IMR-90 (cell line): ENCODE measurements around the gene SLX4. TPM values are rescaled to one million over a fixed set of nuclear protein-coding genes. Genes with fewer than 3 reads are reported as not detected.

Experiments used
- ATAC-seq: fragments of 200-7000 bp; cut with Tn5 transposase; 2 replicates; pipeline ENCODE4 v1.9.1; 2020; ENCODE audit warnings: low read depth, mild to moderate bottlenecking, moderate library complexity
- BruUV-seq: library from RNA; stranded (reverse); fragments of 400-500 nt; replicated peaks from 2 replicates; lab custom pipeline; 2021; lab: Mats Ljungman, UMichigan
- CTCF ChIA-PET: fragments of 300-600 bp; formaldehyde crosslinking; extraction: SDS; loops from one replicate; lab custom pipeline; 2021; ENCODE audit warnings: antibody characterized with exemption; lab: Yijun Ruan, JAX
- POLR2A ChIA-PET: fragments of 300-600 bp; sonication (Branson Sonifier 250); formaldehyde crosslinking; loops from one replicate; lab custom pipeline; 2022; ENCODE audit warnings: antibody characterized with exemption; ENCODE audit not compliant: unreplicated experiment; lab: Charles Lee
- DNase-seq: peaks from one replicate; pipeline ENCODE4 v3.0.0; 2013
- H2AFZ ChIP-seq: replicated peaks from 2 replicates; pipeline ENCODE3; 2013; ENCODE audit warnings: low read length, mild to moderate bottlenecking; ENCODE audit not compliant: poor library complexity
- H2AK5ac ChIP-seq: 2 replicates; pipeline ENCODE4 v1.6.1; 2013; ENCODE audit warnings: low read depth, low read length, inconsistent platforms
- H2AK9ac ChIP-seq: replicated peaks from 2 replicates; pipeline ENCODE3; 2013; ENCODE audit warnings: mild to moderate bottlenecking, low read depth, low read length, moderate library complexity; ENCODE audit not compliant: poor library complexity
- H2BK120ac ChIP-seq: 2 replicates; pipeline ENCODE4 v1.6.1; 2013; ENCODE audit warnings: low read depth, low read length, inconsistent platforms
- H2BK15ac ChIP-seq: 3 replicates; pipeline ENCODE4 v1.6.1; 2013; ENCODE audit warnings: low read depth, low read length, inconsistent platforms
- H2BK20ac ChIP-seq: 2 replicates; pipeline ENCODE4 v1.6.1; 2013; ENCODE audit warnings: low read depth, mild to moderate bottlenecking, inconsistent platforms, low read length, moderate library complexity
- H2BK5ac ChIP-seq: 2 replicates; pipeline ENCODE4 v1.6.1; 2013; ENCODE audit warnings: mild to moderate bottlenecking, low read depth, low read length, inconsistent platforms; ENCODE audit not compliant: poor library complexity, severe bottlenecking
- H3K14ac ChIP-seq: replicated peaks from 2 replicates; pipeline ENCODE4 v1.6.1; 2013; ENCODE audit warnings: low read depth, low read length, inconsistent platforms
- H3K18ac ChIP-seq: 2 replicates; pipeline ENCODE4 v1.6.1; 2013; ENCODE audit warnings: low read depth, low read length, control low read depth
- H3K23ac ChIP-seq: 2 replicates; pipeline ENCODE4 v1.6.1; 2013; ENCODE audit warnings: low read depth, low read length, inconsistent platforms
- H3K27ac ChIP-seq: 2 replicates; pipeline ENCODE4 v1.5.1; 2013; ENCODE audit warnings: mild to moderate bottlenecking, control low read depth, low read length; ENCODE audit not compliant: insufficient read depth
- H3K27me3 ChIP-seq: 2 replicates; pipeline ENCODE4 v1.6.1; 2013; ENCODE audit warnings: low read length; ENCODE audit not compliant: control insufficient read depth, insufficient read depth
- H3K36me3 ChIP-seq: 2 replicates; pipeline ENCODE4 v1.6.1; 2013; ENCODE audit warnings: low read length, mixed read lengths; ENCODE audit not compliant: control insufficient read depth, insufficient read depth
- H3K4ac ChIP-seq: 2 replicates; pipeline ENCODE4 v1.6.1; 2013; ENCODE audit warnings: low read depth, low read length, inconsistent platforms
- H3K4me1 ChIP-seq: 2 replicates; pipeline ENCODE4 v1.6.1; 2013; ENCODE audit warnings: low read length, mixed read lengths; ENCODE audit not compliant: control insufficient read depth, insufficient read depth
- H3K4me2 ChIP-seq: 2 replicates; pipeline ENCODE4 v1.6.1; 2013; ENCODE audit warnings: low read depth, mild to moderate bottlenecking, control low read depth, low read length, moderate library complexity
- H3K4me3 ChIP-seq: 2 replicates; pipeline ENCODE4 v1.5.1; 2013; ENCODE audit warnings: low read depth, mild to moderate bottlenecking, control low read depth, low read length, moderate library complexity; ENCODE audit not compliant: insufficient read depth
- H3K56ac ChIP-seq: 2 replicates; pipeline ENCODE4 v1.6.1; 2013; ENCODE audit warnings: low read length, inconsistent platforms; ENCODE audit not compliant: insufficient read depth; ENCODE audit errors: extremely low read depth
- H3K79me1 ChIP-seq, 2 experiments: 2 replicates each; pipeline ENCODE4 v1.6.1; 2013; ENCODE audit warnings: low read length in 2 of 2, inconsistent platforms in 1 of 2, low read depth in 1 of 2
- H3K9ac ChIP-seq: 2 replicates; pipeline ENCODE4 v1.6.1; 2013; ENCODE audit warnings: low read depth, low read length, control low read depth
- H3K9me1 ChIP-seq: 2 replicates; pipeline ENCODE4 v1.6.1; 2013; ENCODE audit warnings: low read length, inconsistent platforms; ENCODE audit not compliant: insufficient read depth
- H3K9me3 ChIP-seq: 2 replicates; pipeline ENCODE4 v1.6.1; 2013; ENCODE audit warnings: low read length; ENCODE audit not compliant: control insufficient read depth, insufficient read depth
- H4K20me1 ChIP-seq: 2 replicates; pipeline ENCODE4 v1.6.1; 2013; ENCODE audit warnings: low read length, inconsistent platforms; ENCODE audit not compliant: insufficient read depth
- H4K5ac ChIP-seq: 2 replicates; pipeline ENCODE4 v1.6.1; 2013; ENCODE audit warnings: mild to moderate bottlenecking, low read depth, low read length, control low read depth
- H4K8ac ChIP-seq, 2 experiments: 2 replicates each; pipeline ENCODE4 v1.6.1; 2013; ENCODE audit warnings: low read depth in 2 of 2, low read length in 2 of 2, control low read depth in 1 of 2, inconsistent platforms in 1 of 2
- H4K91ac ChIP-seq: 2 replicates; pipeline ENCODE4 v1.6.1; 2013; ENCODE audit warnings: low read depth, low read length, inconsistent platforms; ENCODE audit not compliant: insufficient read depth
- CEBPB ChIP-seq: IDR thresholded peaks from 2 replicates; pipeline ENCODE4 v1.6.1; 2012; ENCODE audit warnings: low read depth, low read length, improper control_type of control experiment
- ELK1 ChIP-seq: fragments of 150-350 bp; IDR thresholded peaks from 2 replicates; pipeline ENCODE4 v1.6.1; 2016; ENCODE audit warnings: low read depth, mild to moderate bottlenecking, low read length, moderate library complexity, borderline replicate concordance
- MAZ ChIP-seq: IDR thresholded peaks from 2 replicates; pipeline ENCODE4 v1.6.1; 2012; ENCODE audit warnings: low read depth, mild to moderate bottlenecking, low read length, improper control_type of control experiment, moderate library complexity, borderline replicate concordance
- POLR2A ChIP-seq: IDR thresholded peaks from 2 replicates; pipeline ENCODE4 v1.6.1; 2012; ENCODE audit warnings: mild to moderate bottlenecking, low read depth, low read length
- USF2 ChIP-seq: fragments of 150-350 bp; IDR thresholded peaks from 2 replicates; pipeline ENCODE4 v1.6.1; 2017; ENCODE audit warnings: mild to moderate bottlenecking, antibody characterized with exemption, low read length, low read depth
- WGBS, 2 experiments: methylation state at CpG; one replicate each; pipeline versions ENCODE4 v1.1.5 to v1.1.7; 2013; ENCODE audit warnings: missing lambda C conversion rate in 2 of 2; ENCODE audit not compliant: insufficient read length in 1 of 2; ENCODE audit errors: extremely low coverage in 2 of 2; 5-methylcytosine and 5-hydroxymethylcytosine counted together
- dilution Hi-C: fragments of 300-500 bp; cut with HindIII; formaldehyde crosslinking; loops from one replicate; pipeline ENCODE4 v1.14.3; 2018; ENCODE audit warnings: low sequenced_read_pairs; ENCODE audit not compliant: unreplicated experiment
- in situ Hi-C: fragments of 300-500 bp; cut with MboI; formaldehyde crosslinking; loops from 3 replicates; pipeline ENCODE4 v1.14.3; 2019; ENCODE audit warnings: low sequenced_read_pairs, inconsistent platforms, mixed read lengths
- intact Hi-C: fragments of 100-400 bp; cut with micrococcal nuclease; formaldehyde crosslinking; loops from 2 replicates; pipeline ENCODE4 v1.10.0; 2022
- polyA plus RNA-seq, 3 experiments: library from polyadenylated mRNA; depleted of rRNA; stranded (reverse); fragments of >200 nt; gene quantifications; 2 replicates each; pipeline ENCODE4 v1.2.3, GENCODE V29; 2012; ENCODE audit warnings: low replicate concordance in 1 of 3
- total RNA-seq: library from RNA; depleted of rRNA; stranded (reverse); fragments of >200 nt; gene quantifications from 2 replicates; pipeline ENCODE4 v1.2.3, GENCODE V29; 2012

SLX4 gene
- total and polyA plus RNA-seq, 2 of the 4 experiments (the other 2 are of a cell fraction), result 1.3 to 3.1 TPM

GRCh38 chr16:3546986-3547682 is 64.3 kb downstream of the SLX4 start:
- CTCF ChIA-PET, result no interaction called here
- WGBS, 2 experiments, result 72% methylated on average over 4 of the region's 15 CpGs; no CpG with 5 or more reads in 1 of the 2 experiments

More at GRCh38 chr16:3546986-3547682, 64.3 kb downstream of the SLX4 start:
- no peak overlapping the region for H2AK9ac ChIP-seq
- H3K4me1 ChIP-seq, result peaks cover 10% of the 10 kb centered on the region
- dilution Hi-C loops (no loop called here), in situ Hi-C loops (no loop called here), intact Hi-C loops (no loop called here)
- BruUV-seq, result no TSS peak
- H3K4me3 ChIP-seq, result no peak overlapping the region
- H3K56ac ChIP-seq, result no peak overlapping the region
- no peak overlapping the region for H2BK5ac ChIP-seq
- POLR2A ChIA-PET, result no interaction called here
- H3K23ac ChIP-seq, result no peak overlapping the region
- no peak overlapping the region for H3K27ac ChIP-seq
- H4K8ac ChIP-seq, result no peak overlapping the region
- H2AK5ac ChIP-seq, result no peak overlapping the region
- H3K4me2 ChIP-seq, result no peak overlapping the region
- H3K27me3 ChIP-seq, result peaks cover 5% of the 10 kb centered on the region
- TF ChIP-seq CEBPB, result peak; percentile 47; the same call in 1 of the 2 replicates
- no peak for TF ChIP-seq POLR2A
- TF ChIP-seq ELK1, result no peak
- TF ChIP-seq USF2, result no peak
- no peak for TF ChIP-seq MAZ
- no peak overlapping the region for H3K14ac ChIP-seq
- H2BK15ac ChIP-seq, result no peak overlapping the region
- no peak overlapping the region for H3K9ac ChIP-seq
- DNase-seq (no peak), ATAC-seq (no peak)
- no peaks in the 10 kb centered on the region for H3K9me3 ChIP-seq
- H4K20me1 ChIP-seq, result peaks cover 2% of the 10 kb centered on the region; the same call in 1 of the 2 replicates
- no peak overlapping the region for H3K18ac ChIP-seq
- H2AFZ ChIP-seq, result no peak overlapping the region
- no peak overlapping the region for H4K5ac ChIP-seq
- H2BK120ac ChIP-seq, result no peak overlapping the region
- H3K79me1 ChIP-seq, result no peaks in the 10 kb centered on the region
- H2BK20ac ChIP-seq, result no peak overlapping the region
- H3K4ac ChIP-seq, result no peak overlapping the region
- H4K91ac ChIP-seq, result no peak overlapping the region
- H3K36me3 ChIP-seq, result no peaks in the 10 kb centered on the region
- peaks cover 3% of the 10 kb centered on the region; the same call in 1 of the 2 replicates for H3K9me1 ChIP-seq
